HT1080 (cell line): Measurements from ENCODE around the gene LTBP1. TPM values are rescaled to one million over a fixed set of nuclear protein-coding genes. Genes with fewer than 3 reads are reported as not detected.

Experiments
- DNase-seq: peaks from one replicate; pipeline ENCODE4 v3.0.0-alpha.2; 2015; ENCODE audit warnings: low read depth
- total RNA-seq: library from RNA; depleted of rRNA; stranded (reverse); fragments of >200 nt; shearing (Covaris generic); gene quantifications from 2 replicates; pipeline ENCODE4 v1.2.3, GENCODE V29; 2014

LTBP1 gene
- total RNA-seq, 1 experiment from 2014 or later, result 40.5 TPM

GRCh38 chr2:33186937-33187336, 240.2 kb downstream of the LTBP1 start:
- no peak for DNase-seq

- no peak for DNase-seq
Measured at GRCh38 chr2:33188799-33189198, 242.0 kb downstream of the LTBP1 start.

GRCh38 chr2:33190393-33190937, 243.7 kb downstream of the LTBP1 start:
- DNase-seq, result no peak

- DNase-seq, result no peak
Measured at GRCh38 chr2:33195891-33196290, 249.1 kb downstream of the LTBP1 start.

- no peak for DNase-seq
Measured at GRCh38 chr2:33196700-33197099, 249.9 kb downstream of the LTBP1 start.

- DNase-seq, result no peak
Measured at GRCh38 chr2:33197198-33197938, 250.6 kb downstream of the LTBP1 start.

GRCh38 chr2:33202641-33203522, 256.1 kb downstream of the LTBP1 start:
- no peak for DNase-seq

- no peak for DNase-seq
Measured at GRCh38 chr2:33204945-33205344, 258.2 kb downstream of the LTBP1 start.

- no peak for DNase-seq
Measured at GRCh38 chr2:33205693-33206434, 259.1 kb downstream of the LTBP1 start.

GRCh38 chr2:33207151-33207740, 260.5 kb downstream of the LTBP1 start:
- DNase-seq, result no peak

- no peak for DNase-seq
Measured at GRCh38 chr2:33208400-33208799, 261.6 kb downstream of the LTBP1 start.

- peak; percentile 45 for DNase-seq
Measured at GRCh38 chr2:33209976-33210375, 263.2 kb downstream of the LTBP1 start.

- peak; percentile 97 for DNase-seq
Measured at GRCh38 chr2:33210626-33211025, 263.9 kb downstream of the LTBP1 start.

- DNase-seq, result peak; percentile 60
Measured at GRCh38 chr2:33212151-33212550, 265.4 kb downstream of the LTBP1 start.

GRCh38 chr2:33213244-33213643, 266.5 kb downstream of the LTBP1 start:
- DNase-seq, result no peak

- DNase-seq, result no peak
Measured at GRCh38 chr2:33213648-33214047, 266.9 kb downstream of the LTBP1 start.

- no peak for DNase-seq
Measured at GRCh38 chr2:33214436-33214835, 267.7 kb downstream of the LTBP1 start.

GRCh38 chr2:33214857-33215256, 268.1 kb downstream of the LTBP1 start:
- DNase-seq, result no peak

GRCh38 chr2:33215299-33215698, 268.5 kb downstream of the LTBP1 start:
- DNase-seq, result peak; percentile 69

- DNase-seq, result no peak
Measured at GRCh38 chr2:33215983-33216382, 269.2 kb downstream of the LTBP1 start.
